Retinal pigment epithelial cell (primary cell): Measurements from ENCODE around the gene VSTM5.
"Not testable (repeated sequence)": the region's sequence is repeated elsewhere in the genome, so short reads cannot be mapped to it uniquely, and the experiment has no call there.

Experiments
- DNase-seq: peaks from one replicate; pipeline ENCODE4 v3.0.0-alpha.2; 2010; ENCODE audit warnings: low read depth
- H3K4me3 ChIP-seq: 2 replicates; pipeline ENCODE4 v1.5.1; 2011; ENCODE audit warnings: mild to moderate bottlenecking, low read length, control low read depth, moderate library complexity
- CTCF ChIP-seq: conservative IDR thresholded peaks from 2 replicates; pipeline ENCODE4 v1.5.1; 2011; ENCODE audit warnings: low read depth, low read length, control low read depth, inconsistent platforms

VSTM5 gene

GRCh38 chr11:93775289-93775688 lies 75.1 kb downstream of the VSTM5 start:
- no peak overlapping the region for H3K4me3 ChIP-seq
- DNase-seq: no peak
- TF ChIP-seq CTCF: peak; percentile 45

- not testable (repeated sequence) for DNase-seq, H3K4me3 ChIP-seq
Observed at GRCh38 chr11:93774560-93774959, 75.9 kb downstream of the VSTM5 start.

GRCh38 chr11:93773601-93774200 lies 76.7 kb downstream of the VSTM5 start:
- DNase-seq: no peak
- H3K4me3 ChIP-seq: no peak overlapping the region
- TF ChIP-seq CTCF: no peak

GRCh38 chr11:93773045-93773477 lies 77.4 kb downstream of the VSTM5 start:
- H3K4me3 ChIP-seq: no peak overlapping the region
- no peak for DNase-seq
- no peak for TF ChIP-seq CTCF

GRCh38 chr11:93772123-93772522 lies 78.3 kb downstream of the VSTM5 start:
- no peak for DNase-seq

GRCh38 chr11:93770160-93770559 lies 80.3 kb downstream of the VSTM5 start:
- DNase-seq: no peak

More at GRCh38 chr11:93772123-93772522, 78.3 kb downstream of the VSTM5 start:
- no peak overlapping the region for H3K4me3 ChIP-seq
- TF ChIP-seq CTCF: no peak

More at GRCh38 chr11:93770160-93770559, 80.3 kb downstream of the VSTM5 start:
- TF ChIP-seq CTCF: no peak
- no peak overlapping the region for H3K4me3 ChIP-seq
